GM10248 (cell line): Measurements from ENCODE around the gene ADGRL1.
"Not testable (repeated sequence)": the region's sequence is repeated elsewhere in the genome, so short reads cannot be mapped to it uniquely, and the experiment has no call there.

Experiments
- CTCF ChIA-PET: fragments of 300-600 bp; sonication (Branson Sonifier 250); formaldehyde crosslinking; extraction: SDS; loops from one replicate; lab custom pipeline; 2021; ENCODE audit warnings: antibody characterized with exemption; lab: Yijun Ruan, JAX
- POLR2A ChIA-PET: fragments of 350-650 bp; sonication (Branson Sonifier 250); formaldehyde crosslinking; extraction: SDS; loops from one replicate; lab custom pipeline; 2020; ENCODE audit warnings: antibody characterized with exemption; lab: Yijun Ruan, JAX
- DNase-seq: peaks from one replicate; pipeline ENCODE4 v3.0.0; 2012; ENCODE audit errors: extremely low spot score
- CTCF ChIP-seq: IDR thresholded peaks from 2 replicates; pipeline ENCODE4 v1.5.1; 2012; ENCODE audit warnings: mild to moderate bottlenecking, low read depth; ENCODE audit errors: extremely low read depth, missing control alignments, control extremely low read depth

ADGRL1 gene

GRCh38 chr19:14200147-14200841 is 5.7 kb downstream of the ADGRL1 start:
- POLR2A ChIA-PET = not testable (repeated sequence)
- peak; percentile 49 for TF ChIP-seq CTCF
- peak; percentile 56 for DNase-seq
- CTCF ChIA-PET = interaction anchor here (0.6 to 3.3 kb wide), 11 partner anchors 16 to 283 kb away, joined by 3 to 51 read pairs (median 3); no protein-coding TSS in a partner anchor

- POLR2A ChIA-PET = no interaction called here
- no peak for DNase-seq
- peak; percentile 17 for TF ChIP-seq CTCF
- CTCF ChIA-PET = interaction anchor here (0.9 to 3.3 kb wide), 9 partner anchors 14 to 283 kb away, joined by 3 to 51 read pairs (median 3); no protein-coding TSS in a partner anchor
Measured at GRCh38 chr19:14198384-14199376, 7.3 kb downstream of the ADGRL1 start.

GRCh38 chr19:14197882-14198281 is 8.1 kb downstream of the ADGRL1 start:
- no peak for TF ChIP-seq CTCF
- ChIA-PET POLR2A (no interaction called here), CTCF (interaction anchor here (0.9 to 3.3 kb wide), 3 partner anchors 61 to 158 kb away, joined by 3 to 51 read pairs (median 4); no protein-coding TSS in a partner anchor)
- no peak for DNase-seq

- DNase-seq, POLR2A ChIA-PET: not testable (repeated sequence)
- CTCF ChIA-PET = interaction anchor here (1.1 to 4.8 kb wide), 4 partner anchors 76 to 151 kb away, joined by 3 to 52 read pairs (median 4); no protein-coding TSS in a partner anchor
Measured at GRCh38 chr19:14197288-14197687, 8.7 kb downstream of the ADGRL1 start.

- peak; percentile 70 for DNase-seq
- TF ChIP-seq CTCF = peak; percentile 73
- CTCF ChIA-PET = interaction anchor here (0.8 to 4.8 kb wide), 7 partner anchors 11 to 263 kb away, joined by 3 to 52 read pairs (median 4); no protein-coding TSS in a partner anchor
- POLR2A ChIA-PET = not testable (repeated sequence)
Measured at GRCh38 chr19:14196105-14196504, 9.9 kb downstream of the ADGRL1 start.

GRCh38 chr19:14195216-14195615 is 10.8 kb downstream of the ADGRL1 start:
- CTCF ChIA-PET = interaction anchor here (0.7 to 4.8 kb wide), 5 partner anchors 10 to 264 kb away, joined by 3 to 52 read pairs (median 4); no protein-coding TSS in a partner anchor
- POLR2A ChIA-PET, DNase-seq: not testable (repeated sequence)

- CTCF ChIA-PET = interaction anchor here (3.2 kb wide), 1 partner anchor 159 kb away, joined by 11 read pairs; no protein-coding TSS in a partner anchor
- no peak for TF ChIP-seq CTCF
Measured at GRCh38 chr19:14189415-14189814, 16.6 kb downstream of the ADGRL1 start.

GRCh38 chr19:14188086-14188485 is 17.9 kb downstream of the ADGRL1 start:
- CTCF ChIA-PET, DNase-seq, POLR2A ChIA-PET: not testable (repeated sequence)

More at GRCh38 chr19:14189415-14189814, 16.6 kb downstream of the ADGRL1 start:
- POLR2A ChIA-PET = no interaction called here
- no peak for DNase-seq
